Right lobe of liver (tissue), 6 donors: ENCODE measurements around the gene ANO7. TPM values are rescaled to one million over a fixed set of nuclear protein-coding genes. Genes with fewer than 3 reads are reported as not detected.

Source experiments
- ATAC-seq, 4 donors: fragments of 200-7000 bp; cut with Tn5 transposase; one replicate each; pipeline ENCODE4 v1.9.1; 2020; ENCODE audit warnings: mild to moderate bottlenecking in 4 of 4, moderate library complexity in 4 of 4
- DNase-seq, 3 donors: peaks; one replicate each; pipeline ENCODE4 v3.0.0-alpha.2; 2020
- H3K27ac ChIP-seq, 3 donors: fragments of 200-600 bp; one replicate each; pipeline ENCODE4 v1.8.0; 2022
- H3K27me3 ChIP-seq, 2 donors: fragments of 200-600 bp; one replicate each; pipeline ENCODE4 v1.8.0; 2022
- H3K36me3 ChIP-seq, 4 donors: fragments of 200-600 bp; sonication (generic) in 1 of 4; one replicate each; pipeline versions ENCODE4 v1.5.1 to v1.8.0; 2017 to 2022; ENCODE audit warnings: control low read depth in 1 of 4
- H3K4me1 ChIP-seq, 4 donors: fragments of 200-600 bp; sonication (generic) in 1 of 4; one replicate each; pipeline versions ENCODE4 v1.5.1 to v1.8.0; 2017 to 2022; ENCODE audit warnings: control low read depth in 1 of 4
- H3K4me3 ChIP-seq, 3 donors: fragments of 200-600 bp; one replicate each; pipeline ENCODE4 v1.8.0; 2022
- H3K9me3 ChIP-seq, 4 donors: fragments of 200-600 bp; sonication (generic) in 1 of 4; one replicate each; pipeline versions ENCODE4 v1.5.1 to v1.8.0; 2017 to 2022; ENCODE audit warnings: control low read depth in 1 of 4
- POLR2A ChIP-seq: fragments of 450-650 bp; IDR thresholded peaks from one replicate; pipeline ENCODE4 v1.6.1; 2017; ENCODE audit warnings: antibody characterized with exemption, mild to moderate bottlenecking
- WGBS: methylation state at CpG from one replicate; pipeline ENCODE4 v1.1.6; 2018; ENCODE audit warnings: low coverage, low lambda C conversion rate; ENCODE audit not compliant: insufficient coverage; ENCODE audit errors: missing lambda C conversion rate; 5-methylcytosine and 5-hydroxymethylcytosine counted together
- intact Hi-C, 2 donors: fragments of 100-400 bp; cut with DNase I; formaldehyde crosslinking; loops; one replicate each; pipeline versions ENCODE4 v1.11.2 to v1.14.1; 2022
- total RNA-seq, 6 experiments: library from RNA; depleted of rRNA in 2 of 6; stranded (reverse); fragments of >200 nt in 2 of 6; fragmentation: NEBNext Ultra II Directional in 3 of 6; extraction: Animal tissue kit (Norgen Biotek cat#: 25700) in 3 of 6; gene quantifications; one replicate each; pipeline versions ENCODE4 v1.1.0 to v1.2.4, GENCODE V29; 2016 to 2023
- TF ChIP-seq, protein P1 (sequence below), 4 donors: fragments of 200-600 bp in 3 of 4; fragments of 450-650 bp in 1 of 4; IDR thresholded peaks; one replicate each; pipeline versions ENCODE4 v1.5.1 to v1.8.0; 2016 to 2022; ENCODE audit warnings: antibody characterized with exemption in 4 of 4, mild to moderate bottlenecking in 2 of 4
- donor health status: DM: no; HTN: yes; CAD: no.
- donor health status: DM: no; HTN: no; CAD: no.
- donor health status: DM: no; HTN: no; CAD: no.
- donor health status: DM: no; HTN: yes; CAD: no.
- donor health status: DM: no; HTN: yes; CAD: no.

The ANO7 gene
- total RNA-seq, 6 experiments from 2014 or later = 0.61 to 2.4 (median 0.97) TPM

DNA sequence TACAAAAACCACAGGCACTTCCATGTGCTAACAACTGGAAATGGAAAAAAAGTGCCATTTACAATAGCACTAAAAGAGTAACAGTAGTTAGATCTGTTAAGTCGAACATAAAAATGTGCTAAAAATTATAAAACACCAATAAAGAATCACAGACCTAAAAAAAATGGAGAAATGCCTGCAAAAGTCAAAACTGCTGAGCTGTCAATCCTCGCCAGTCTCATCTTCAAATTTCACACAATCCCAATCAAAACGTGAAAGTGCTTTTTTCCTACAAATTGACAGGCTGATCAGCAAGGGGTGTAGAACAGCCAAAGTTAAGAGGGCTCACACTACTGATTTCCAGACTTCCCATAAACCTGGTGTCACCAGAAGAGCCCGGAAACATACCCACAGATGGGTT lies 53.2 kb downstream of the ANO7 start:
- TF ChIP-seq, protein P1, sequence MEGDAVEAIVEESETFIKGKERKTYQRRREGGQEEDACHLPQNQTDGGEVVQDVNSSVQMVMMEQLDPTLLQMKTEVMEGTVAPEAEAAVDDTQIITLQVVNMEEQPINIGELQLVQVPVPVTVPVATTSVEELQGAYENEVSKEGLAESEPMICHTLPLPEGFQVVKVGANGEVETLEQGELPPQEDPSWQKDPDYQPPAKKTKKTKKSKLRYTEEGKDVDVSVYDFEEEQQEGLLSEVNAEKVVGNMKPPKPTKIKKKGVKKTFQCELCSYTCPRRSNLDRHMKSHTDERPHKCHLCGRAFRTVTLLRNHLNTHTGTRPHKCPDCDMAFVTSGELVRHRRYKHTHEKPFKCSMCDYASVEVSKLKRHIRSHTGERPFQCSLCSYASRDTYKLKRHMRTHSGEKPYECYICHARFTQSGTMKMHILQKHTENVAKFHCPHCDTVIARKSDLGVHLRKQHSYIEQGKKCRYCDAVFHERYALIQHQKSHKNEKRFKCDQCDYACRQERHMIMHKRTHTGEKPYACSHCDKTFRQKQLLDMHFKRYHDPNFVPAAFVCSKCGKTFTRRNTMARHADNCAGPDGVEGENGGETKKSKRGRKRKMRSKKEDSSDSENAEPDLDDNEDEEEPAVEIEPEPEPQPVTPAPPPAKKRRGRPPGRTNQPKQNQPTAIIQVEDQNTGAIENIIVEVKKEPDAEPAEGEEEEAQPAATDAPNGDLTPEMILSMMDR (IDR thresholded peaks at IDR 0.05) = no peak
- TF ChIP-seq POLR2A = no peak
- WGBS = 73% methylated on average over 4 of the region's 4 CpGs
- Histone ChIP-seq H3K27me3 (no peaks in the 10 kb centered on the region), H3K27ac (peak overlapping the region in 1 of 3 donors; percentile 5), H3K4me1 (no peaks in the 10 kb centered on the region), H3K36me3 (peaks cover 27 to 100% (median 68%) of the 10 kb centered on the region in 4 donors), H3K9me3 (no peaks in the 10 kb centered on the region), H3K4me3 (no peak overlapping the region)
- intact Hi-C loops = no loop called here
- DNase-seq (no peak), ATAC-seq (no peak)

DNA sequence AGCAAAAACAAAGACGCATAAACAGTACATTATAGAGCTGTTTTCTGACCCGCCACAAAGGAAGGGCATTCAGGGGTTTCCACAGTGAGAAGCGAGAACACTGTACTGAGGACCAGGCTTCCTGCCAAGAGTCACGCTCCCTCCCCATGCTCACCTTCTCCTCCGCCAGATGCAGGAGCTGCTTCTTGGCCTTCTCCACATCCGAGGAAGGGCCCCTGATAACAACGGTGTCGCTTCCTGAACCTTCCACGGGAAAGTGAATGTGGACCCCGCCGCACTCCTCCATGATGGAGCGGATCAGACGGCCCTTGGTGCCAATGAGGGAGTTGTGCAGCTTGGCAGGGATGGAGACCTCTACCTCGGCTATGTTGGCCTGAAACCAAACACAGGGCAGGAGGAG lies 53.8 kb downstream of the ANO7 start:
- peaks cover 29 to 100% (median 71%) of the 10 kb centered on the region in 4 donors for H3K36me3 ChIP-seq
- no peaks in the 10 kb centered on the region for H3K9me3 ChIP-seq
- ATAC-seq = peak; percentile 17 to 55 (median 42)
- H3K4me3 ChIP-seq = no peak overlapping the region
- 52% methylated on average over 10 of the region's 14 CpGs for WGBS
- intact Hi-C loops = no loop called here
- no peaks in the 10 kb centered on the region for H3K27me3 ChIP-seq
- H3K4me1 ChIP-seq = no peaks in the 10 kb centered on the region
- no peak for DNase-seq
- TF ChIP-seq, protein P1 (IDR thresholded peaks at IDR 0.05) = no peak
- TF ChIP-seq POLR2A = no peak
- H3K27ac ChIP-seq = no peak overlapping the region

DNA sequence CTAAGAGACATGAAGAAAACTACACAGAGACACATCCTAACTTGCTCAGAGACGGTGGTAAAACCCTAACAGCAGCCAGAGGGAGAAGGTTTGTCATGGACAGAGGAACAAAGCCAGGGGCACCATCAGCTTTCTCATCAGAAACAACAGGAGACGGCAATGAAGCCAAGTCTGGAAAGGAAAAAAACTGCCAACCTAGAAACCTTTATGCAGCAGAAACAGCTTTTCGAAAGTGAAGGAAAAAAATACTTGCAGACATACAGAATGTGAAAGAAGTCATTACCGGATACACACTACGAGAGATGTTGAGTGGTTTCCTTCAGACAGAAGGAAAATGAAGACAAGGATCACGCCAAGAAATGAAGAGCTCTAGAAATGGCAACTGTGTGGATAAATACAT lies 55.9 kb downstream of the ANO7 start:
- no peak for TF ChIP-seq POLR2A
- TF ChIP-seq, protein P1 (IDR thresholded peaks at IDR 0.05) = no peak
- peaks cover 35 to 100% (median 71%) of the 10 kb centered on the region in 4 donors for H3K36me3 ChIP-seq
- no peak for ATAC-seq

DNA sequence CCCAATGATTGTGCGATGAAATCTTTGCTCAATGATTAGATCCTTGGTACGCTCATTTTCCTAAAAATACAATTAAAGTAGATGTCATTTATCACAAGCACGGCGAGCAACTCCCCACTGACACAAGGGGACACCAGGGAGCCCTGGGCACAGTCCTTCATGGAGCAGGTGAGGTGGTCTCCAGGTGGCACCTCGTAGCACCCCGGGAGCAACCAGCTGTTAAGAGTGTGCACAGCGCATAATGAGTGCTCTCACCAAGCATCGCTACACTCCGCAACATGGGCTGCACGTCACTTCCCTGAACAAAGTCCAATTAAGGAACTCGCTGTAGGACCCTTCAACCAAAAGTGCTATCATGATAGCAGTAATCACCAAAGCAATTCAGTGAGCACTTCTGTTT lies 59.8 kb downstream of the ANO7 start:
- intact Hi-C loops = no loop called here
- H3K4me3 ChIP-seq = no peak overlapping the region
- peaks cover 32 to 100% (median 79%) of the 10 kb centered on the region in 4 donors for H3K36me3 ChIP-seq
- no peak for DNase-seq
- WGBS = 98% methylated on average over 9 of the region's 11 CpGs
- H3K4me1 ChIP-seq = peaks cover 0 to 3% (median 0%) of the 10 kb centered on the region in 4 donors
- H3K9me3 ChIP-seq = no peaks in the 10 kb centered on the region
- H3K27ac ChIP-seq = no peak overlapping the region
- TF ChIP-seq POLR2A = no peak
- TF ChIP-seq, protein P1 (IDR thresholded peaks at IDR 0.05) = no peak
- ATAC-seq = no peak
- no peaks in the 10 kb centered on the region for H3K27me3 ChIP-seq

More for the DNA sequence above, 55.9 kb downstream of the ANO7 start:
- intact Hi-C loops = no loop called here
- no peaks in the 10 kb centered on the region for H3K27me3 ChIP-seq
- WGBS = 90% methylated on average over 6 of the region's 6 CpGs
- H3K4me1 ChIP-seq = no peaks in the 10 kb centered on the region
- H3K27ac ChIP-seq = no peak overlapping the region
- H3K4me3 ChIP-seq = no peak overlapping the region
- H3K9me3 ChIP-seq = no peaks in the 10 kb centered on the region
- no peak for DNase-seq

DNA sequence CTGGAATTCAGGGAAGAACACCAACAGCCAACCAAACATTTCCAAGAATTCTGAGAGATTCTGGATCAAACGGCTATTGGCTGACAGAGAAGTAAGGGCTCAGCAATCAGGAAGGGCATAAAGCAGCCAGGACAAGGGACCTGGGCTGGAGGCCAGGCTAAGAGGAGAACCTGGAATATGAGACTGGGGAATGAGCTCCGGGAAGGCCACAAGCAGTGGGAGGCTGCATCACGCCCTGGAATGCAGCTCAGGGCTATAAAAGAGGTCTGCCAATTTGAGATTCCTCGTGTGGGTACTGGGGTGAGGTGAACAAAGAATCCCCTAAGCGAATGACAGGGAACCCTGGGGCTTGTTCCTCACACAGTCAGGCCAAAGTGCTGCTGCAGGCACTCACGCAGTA lies 60.4 kb downstream of the ANO7 start:
- Histone ChIP-seq H3K27me3 (no peaks in the 10 kb centered on the region), H3K27ac (no peak overlapping the region), H3K36me3 (peaks cover 38 to 100% (median 77%) of the 10 kb centered on the region in 4 donors), H3K4me3 (no peak overlapping the region), H3K4me1 (peaks cover 0 to 4% (median 2%) of the 10 kb centered on the region in 4 donors), H3K9me3 (no peaks in the 10 kb centered on the region)
- intact Hi-C loops = no loop called here
- WGBS = 54% methylated on average over 2 of the region's 6 CpGs
- TF ChIP-seq, protein P1 (IDR thresholded peaks at IDR 0.05) = no peak
- no peak for TF ChIP-seq POLR2A
- ATAC-seq = peak in 1 of 4 donors; percentile 20
- DNase-seq = no peak
